ENCODE results near the gene LY6G6C. TPM values are rescaled to one million over a fixed set of nuclear protein-coding genes. Genes with fewer than 3 reads are reported as not detected.

Gene LY6G6C
- total and polyA plus RNA-seq, 2 of the 4 experiments (the other 2 are of a cell fraction): not detected

GRCh38 chr6:31734247-31734820 is 12.8 kb upstream of the LY6G6C start:
- peak overlapping the region; percentile 98 for H3K9ac ChIP-seq (ENCODE audit: low read depth, low read length)
- peak overlapping the region; percentile 96 for H3K4me2 ChIP-seq (ENCODE audit: low read depth, low read length)
- in situ Hi-C loops (cut with MboI; ENCODE audit: low sequenced_read_pairs) (no loop called here), intact Hi-C loops (cut with micrococcal nuclease) (no loop called here), dilution Hi-C loops (cut with HindIII; ENCODE audit: low sequenced_read_pairs, unreplicated experiment) (no loop called here)
- H3K4me1 ChIP-seq (ENCODE audit: control insufficient read depth, insufficient read depth, low read length): peaks cover 18% of the 10 kb centered on the region
- peak overlapping the region; percentile 98 for H2AK5ac ChIP-seq (ENCODE audit: low read depth, low read length)
- H2AFZ ChIP-seq (replicated peaks; ENCODE audit: low read length, poor library complexity): peak overlapping the region; percentile 77
- H3K18ac ChIP-seq (ENCODE audit: low read depth, low read length): peak overlapping the region; percentile 1; the same call in 1 of the 2 replicates
- H3K79me1 ChIP-seq (ENCODE audit: low read depth in 1 of 2, low read length in 2 of 2): peaks cover 9 to 70% of the 10 kb centered on the region in 2 experiments; a peak in 3 of 4 replicates
- H3K4ac ChIP-seq (ENCODE audit: low read depth, low read length): peak overlapping the region; percentile 98
- ChIA-PET POLR2A (ENCODE audit: unreplicated experiment) (interaction anchor here (0.5 kb wide), 1 partner anchor 10 kb away, joined by 3 read pairs; no protein-coding TSS in a partner anchor), CTCF (no interaction called here)
- peak overlapping the region; percentile 98 for H3K14ac ChIP-seq (replicated peaks; ENCODE audit: low read depth, low read length)
- H2BK120ac ChIP-seq (ENCODE audit: low read depth, low read length): peak overlapping the region; percentile 31
- WGBS, 2 experiments (ENCODE audit: extremely low coverage in 2 of 2, insufficient read length in 1 of 2): no CpG with 5 or more reads among the region's 2 CpGs
- TF ChIP-seq RCOR1 (IDR thresholded peaks at IDR 0.05; ENCODE audit: insufficient replicate concordance, low read length) (no peak), FOS (IDR thresholded peaks at IDR 0.05; ENCODE audit: low read depth, low read length) (no peak; the same call in 1 of the 2 replicates), RFX5 (IDR thresholded peaks at IDR 0.05; ENCODE audit: low read depth, low read length) (no peak), MXI1 (IDR thresholded peaks at IDR 0.05; ENCODE audit: borderline replicate concordance, low read depth, low read length) (no peak), NFE2L2 (IDR thresholded peaks at IDR 0.05; ENCODE audit: low read depth, low read length) (no peak), CEBPB (IDR thresholded peaks at IDR 0.05; ENCODE audit: low read depth, low read length) (no peak), CHD1 (IDR thresholded peaks at IDR 0.05; ENCODE audit: low read depth, low read length) (no peak), MAZ (IDR thresholded peaks at IDR 0.05; ENCODE audit: borderline replicate concordance, low read depth, low read length) (no peak), ELK1 (IDR thresholded peaks at IDR 0.05; ENCODE audit: borderline replicate concordance, low read depth, low read length) (no peak), RAD21 (IDR thresholded peaks at IDR 0.05; ENCODE audit: low read length) (no peak), USF2 (IDR thresholded peaks at IDR 0.05; ENCODE audit: low read depth, low read length) (no peak), CTCF (conservative IDR thresholded peaks at IDR 0.05; ENCODE audit: low read depth, low read length) (no peak), SMC3 (IDR thresholded peaks at IDR 0.05; ENCODE audit: low read depth, low read length) (no peak), BHLHE40 (IDR thresholded peaks at IDR 0.05; ENCODE audit: low read depth, low read length) (no peak), POLR2A (IDR thresholded peaks at IDR 0.05; ENCODE audit: low read depth, low read length) (no peak), MAFK (IDR thresholded peaks at IDR 0.05; ENCODE audit: low read depth, low read length) (no peak)
- H3K36me3 ChIP-seq (ENCODE audit: control insufficient read depth, insufficient read depth, low read length): peaks cover 30% of the 10 kb centered on the region
- peaks cover 35% of the 10 kb centered on the region for H4K20me1 ChIP-seq (ENCODE audit: insufficient read depth, low read length)
- BruUV-seq (replicated peaks): no TSS peak
- H3K56ac ChIP-seq (ENCODE audit: extremely low read depth, insufficient read depth, low read length): peak overlapping the region; percentile 99
- peak overlapping the region; percentile 81 for H3K4me3 ChIP-seq (ENCODE audit: insufficient read depth, low read depth, low read length)
- H3K27me3 ChIP-seq (ENCODE audit: control insufficient read depth, insufficient read depth, low read length): no peaks in the 10 kb centered on the region
- peak overlapping the region; percentile 49; the same call in 1 of the 3 replicates for H2BK15ac ChIP-seq (ENCODE audit: low read depth, low read length)
- peak overlapping the region; percentile 99 for H4K91ac ChIP-seq (ENCODE audit: insufficient read depth, low read depth, low read length)
- DNase-seq: no peak
- peak overlapping the region; percentile 94 for H3K27ac ChIP-seq (ENCODE audit: insufficient read depth, low read length)
- peak overlapping the region; percentile 81 for H3K23ac ChIP-seq (ENCODE audit: low read depth, low read length)
- peak overlapping the region; percentile 38 for H2BK20ac ChIP-seq (ENCODE audit: low read depth, low read length)
- H4K5ac ChIP-seq (ENCODE audit: low read depth, low read length): no peak overlapping the region
- H2AK9ac ChIP-seq (replicated peaks; ENCODE audit: low read depth, low read length, poor library complexity): peak overlapping the region; percentile 100
- ATAC-seq (ENCODE audit: low read depth): no peak
- peak overlapping the region; percentile 99 for H2BK5ac ChIP-seq (ENCODE audit: low read depth, low read length, poor library complexity, severe bottlenecking)
- H3K9me1 ChIP-seq (ENCODE audit: insufficient read depth, low read length): peaks cover 14% of the 10 kb centered on the region
- peak overlapping the region; percentile 33 to 74; a peak in 3 of 4 replicates for H4K8ac ChIP-seq (ENCODE audit: low read depth in 2 of 2, low read length in 2 of 2)
- H3K9me3 ChIP-seq (ENCODE audit: control insufficient read depth, insufficient read depth, low read length): no peaks in the 10 kb centered on the region
